ENCODE data around the gene DCHS1. TPM values are rescaled to one million over a fixed set of nuclear protein-coding genes. Genes with fewer than 3 reads are reported as not detected.

Gene DCHS1
- total and polyA plus RNA-seq, 2 of the 13 experiments (the other 11 are each of a cell fraction or from before 2014, with no cell fraction given), result under 0.01 to 0.03 TPM

DNA sequence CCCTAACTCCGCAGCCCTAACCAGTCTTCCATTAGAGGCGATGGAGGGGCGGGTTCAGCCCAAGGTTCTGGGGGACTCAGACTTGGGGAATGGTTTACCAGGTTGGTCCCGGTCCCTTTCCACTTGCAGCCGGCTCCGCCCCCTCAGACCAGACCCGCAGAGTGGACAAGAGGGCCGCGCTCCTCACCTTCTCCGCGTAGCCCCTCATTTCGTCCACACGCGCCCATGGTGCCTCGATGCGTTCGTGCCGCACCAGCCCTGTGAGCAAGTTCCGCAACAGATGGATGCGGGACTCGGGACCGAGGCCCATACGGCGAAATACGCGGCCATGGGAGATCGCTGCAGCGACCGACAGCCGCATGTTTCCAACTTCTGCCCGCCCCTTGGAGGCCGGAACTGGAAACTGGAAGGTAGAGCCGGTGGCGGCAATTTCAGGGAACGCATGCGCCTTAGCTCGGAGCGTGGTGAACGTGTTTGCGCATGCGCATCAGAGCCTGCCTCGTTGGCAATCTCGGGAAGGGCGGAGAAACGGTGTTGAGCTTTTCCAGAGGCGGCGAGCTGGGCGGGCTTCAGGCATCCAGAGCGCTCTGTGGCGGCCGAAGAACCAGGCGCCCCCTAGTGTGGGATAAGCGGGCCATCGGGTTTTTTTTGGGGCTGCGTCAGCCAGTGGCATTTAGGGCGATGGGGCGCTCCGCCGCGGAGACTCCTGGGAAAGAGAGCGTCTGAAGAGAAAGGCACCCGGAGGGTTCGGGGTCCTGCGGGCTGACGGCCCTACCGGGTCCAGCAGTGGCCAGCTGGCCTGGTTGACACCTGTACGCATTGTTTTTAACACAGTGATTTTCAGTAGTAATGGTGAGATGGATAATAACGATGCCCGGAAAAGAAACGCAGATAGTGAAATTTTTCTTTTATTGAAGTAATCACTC is 27.6 kb upstream of the DCHS1 start, which contains the start of gene MRPL17 (continued):
- TF ChIP-seq SAFB2 (CRISPR knock-in tag; IDR thresholded peaks at IDR 0.05; ENCODE audit: borderline replicate concordance, low read depth) (peak; percentile 54; the same call in 1 of the 2 replicates), TGIF2 (CRISPR knock-in tag; IDR thresholded peaks at IDR 0.05) (peak; percentile 90), SMAD9 (CRISPR knock-in tag; IDR thresholded peaks at IDR 0.05) (peak; percentile 99), ZSCAN12 (CRISPR knock-in tag; IDR thresholded peaks at IDR 0.05) (peak; percentile 37; the same call in 1 of the 2 replicates), HOXA5 (CRISPR knock-in tag; IDR thresholded peaks at IDR 0.05) (peak; percentile 79), SRY (CRISPR knock-in tag; IDR thresholded peaks at IDR 0.05) (peak; percentile 99), GATA4 (IDR thresholded peaks at IDR 0.05; ENCODE audit: borderline replicate concordance, low read depth) (peak; percentile 70; the same call in 1 of the 2 replicates), JARID2 (CRISPR knock-in tag; IDR thresholded peaks at IDR 0.05; ENCODE audit: insufficient replicate concordance) (no peak), ZNF614 (CRISPR knock-in tag; IDR thresholded peaks at IDR 0.05; ENCODE audit: borderline replicate concordance) (peak; percentile 88), ZNF557 (CRISPR knock-in tag; IDR thresholded peaks at IDR 0.05) (0 out of 2 replicates have a peak, but pooled peaks have one; percentile 69), TAF1 (CRISPR knock-in tag; IDR thresholded peaks at IDR 0.05) (peak; percentile 97), U2AF1 (optimal IDR thresholded peaks at IDR 0.05; ENCODE audit: low read depth, low read length) (no peak), ZNF24 (IDR thresholded peaks at IDR 0.05) (no peak), ZNF605 (CRISPR knock-in tag; IDR thresholded peaks at IDR 0.05) (peak; percentile 100), HOXA9 (CRISPR knock-in tag; IDR thresholded peaks at IDR 0.05; ENCODE audit: borderline replicate concordance) (peak; percentile 84; the same call in 1 of the 2 replicates), ZNF775 (CRISPR knock-in tag; IDR thresholded peaks at IDR 0.05; ENCODE audit: borderline replicate concordance) (no peak), ZNF451 (CRISPR knock-in tag; IDR thresholded peaks at IDR 0.05) (peak; percentile 96)
- TF ChIP-seq, protein P1, sequence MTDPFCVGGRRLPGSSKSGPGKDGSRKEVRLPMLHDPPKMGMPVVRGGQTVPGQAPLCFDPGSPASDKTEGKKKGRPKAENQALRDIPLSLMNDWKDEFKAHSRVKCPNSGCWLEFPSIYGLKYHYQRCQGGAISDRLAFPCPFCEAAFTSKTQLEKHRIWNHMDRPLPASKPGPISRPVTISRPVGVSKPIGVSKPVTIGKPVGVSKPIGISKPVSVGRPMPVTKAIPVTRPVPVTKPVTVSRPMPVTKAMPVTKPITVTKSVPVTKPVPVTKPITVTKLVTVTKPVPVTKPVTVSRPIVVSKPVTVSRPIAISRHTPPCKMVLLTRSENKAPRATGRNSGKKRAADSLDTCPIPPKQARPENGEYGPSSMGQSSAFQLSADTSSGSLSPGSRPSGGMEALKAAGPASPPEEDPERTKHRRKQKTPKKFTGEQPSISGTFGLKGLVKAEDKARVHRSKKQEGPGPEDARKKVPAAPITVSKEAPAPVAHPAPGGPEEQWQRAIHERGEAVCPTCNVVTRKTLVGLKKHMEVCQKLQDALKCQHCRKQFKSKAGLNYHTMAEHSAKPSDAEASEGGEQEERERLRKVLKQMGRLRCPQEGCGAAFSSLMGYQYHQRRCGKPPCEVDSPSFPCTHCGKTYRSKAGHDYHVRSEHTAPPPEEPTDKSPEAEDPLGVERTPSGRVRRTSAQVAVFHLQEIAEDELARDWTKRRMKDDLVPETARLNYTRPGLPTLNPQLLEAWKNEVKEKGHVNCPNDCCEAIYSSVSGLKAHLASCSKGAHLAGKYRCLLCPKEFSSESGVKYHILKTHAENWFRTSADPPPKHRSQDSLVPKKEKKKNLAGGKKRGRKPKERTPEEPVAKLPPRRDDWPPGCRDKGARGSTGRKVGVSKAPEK (CRISPR knock-in tag; IDR thresholded peaks at IDR 0.05; ENCODE audit: borderline replicate concordance), result no peak
- TF ChIP-seq, protein P2, sequence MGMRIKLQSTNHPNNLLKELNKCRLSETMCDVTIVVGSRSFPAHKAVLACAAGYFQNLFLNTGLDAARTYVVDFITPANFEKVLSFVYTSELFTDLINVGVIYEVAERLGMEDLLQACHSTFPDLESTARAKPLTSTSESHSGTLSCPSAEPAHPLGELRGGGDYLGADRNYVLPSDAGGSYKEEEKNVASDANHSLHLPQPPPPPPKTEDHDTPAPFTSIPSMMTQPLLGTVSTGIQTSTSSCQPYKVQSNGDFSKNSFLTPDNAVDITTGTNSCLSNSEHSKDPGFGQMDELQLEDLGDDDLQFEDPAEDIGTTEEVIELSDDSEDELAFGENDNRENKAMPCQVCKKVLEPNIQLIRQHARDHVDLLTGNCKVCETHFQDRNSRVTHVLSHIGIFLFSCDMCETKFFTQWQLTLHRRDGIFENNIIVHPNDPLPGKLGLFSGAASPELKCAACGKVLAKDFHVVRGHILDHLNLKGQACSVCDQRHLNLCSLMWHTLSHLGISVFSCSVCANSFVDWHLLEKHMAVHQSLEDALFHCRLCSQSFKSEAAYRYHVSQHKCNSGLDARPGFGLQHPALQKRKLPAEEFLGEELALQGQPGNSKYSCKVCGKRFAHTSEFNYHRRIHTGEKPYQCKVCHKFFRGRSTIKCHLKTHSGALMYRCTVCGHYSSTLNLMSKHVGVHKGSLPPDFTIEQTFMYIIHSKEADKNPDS (CRISPR knock-in tag; IDR thresholded peaks at IDR 0.05), result no peak
- TF ChIP-seq, protein P3, sequence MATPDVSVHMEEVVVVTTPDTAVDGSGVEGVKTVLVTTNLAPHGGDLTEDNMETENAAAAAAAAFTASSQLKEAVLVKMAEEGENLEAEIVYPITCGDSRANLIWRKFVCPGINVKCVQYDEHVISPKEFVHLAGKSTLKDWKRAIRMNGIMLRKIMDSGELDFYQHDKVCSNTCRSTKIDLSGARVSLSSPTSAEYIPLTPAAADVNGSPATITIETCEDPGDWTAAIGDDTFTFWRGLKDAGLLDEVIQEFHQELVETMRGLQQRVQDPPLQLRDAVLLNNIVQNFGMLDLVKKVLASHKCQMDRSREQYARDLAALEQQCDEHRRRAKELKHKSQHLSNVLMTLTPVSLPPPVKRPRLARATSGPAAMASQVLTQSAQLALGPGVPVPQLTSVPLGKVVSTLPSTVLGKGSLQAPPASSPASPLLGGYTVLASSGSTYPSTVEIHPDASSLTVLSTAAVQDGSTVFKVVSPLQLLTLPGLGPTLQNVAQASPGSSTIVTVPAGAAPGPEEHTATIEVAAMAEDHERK (CRISPR knock-in tag; IDR thresholded peaks at IDR 0.05; ENCODE audit: low read depth), result no peak
- TF ChIP-seq, protein P4, sequence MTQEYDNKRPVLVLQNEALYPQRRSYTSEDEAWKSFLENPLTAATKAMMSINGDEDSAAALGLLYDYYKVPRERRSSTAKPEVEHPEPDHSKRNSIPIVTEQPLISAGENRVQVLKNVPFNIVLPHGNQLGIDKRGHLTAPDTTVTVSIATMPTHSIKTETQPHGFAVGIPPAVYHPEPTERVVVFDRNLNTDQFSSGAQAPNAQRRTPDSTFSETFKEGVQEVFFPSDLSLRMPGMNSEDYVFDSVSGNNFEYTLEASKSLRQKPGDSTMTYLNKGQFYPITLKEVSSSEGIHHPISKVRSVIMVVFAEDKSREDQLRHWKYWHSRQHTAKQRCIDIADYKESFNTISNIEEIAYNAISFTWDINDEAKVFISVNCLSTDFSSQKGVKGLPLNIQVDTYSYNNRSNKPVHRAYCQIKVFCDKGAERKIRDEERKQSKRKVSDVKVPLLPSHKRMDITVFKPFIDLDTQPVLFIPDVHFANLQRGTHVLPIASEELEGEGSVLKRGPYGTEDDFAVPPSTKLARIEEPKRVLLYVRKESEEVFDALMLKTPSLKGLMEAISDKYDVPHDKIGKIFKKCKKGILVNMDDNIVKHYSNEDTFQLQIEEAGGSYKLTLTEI (CRISPR knock-in tag; conservative IDR thresholded peaks at IDR 0.05), result no peak
